Measurements from ENCODE around the gene RBM10. TPM values are rescaled to one million over a fixed set of nuclear protein-coding genes. Genes with fewer than 3 reads are reported as not detected.
"Not testable (repeated sequence)": the region's sequence is repeated elsewhere in the genome, so short reads cannot be mapped to it uniquely, and the experiment has no call there.

RBM10 gene
- total RNA-seq, 4 donors from 2014 or later = 25.3 to 38.4 (median 29.8) TPM

GRCh38 chrX:47133493-47133892 is 11.5 kb upstream of the RBM10 start:
- H3K4me3 ChIP-seq = no peak overlapping the region
- intact Hi-C loops (cut with DNase I) = loop anchor here (5.0 kb wide), 1 partner anchor 51 kb away; no protein-coding TSS in a partner anchor
- H3K27ac ChIP-seq (replicated peaks in 1 of 4) = no peak overlapping the region
- TF ChIP-seq POLR2AphosphoS5 (IDR thresholded peaks at IDR 0.05) = no peak
- no peak for TF ChIP-seq EP300 (IDR thresholded peaks at IDR 0.05)
- no peak for TF ChIP-seq POLR2A (IDR thresholded peaks at IDR 0.05; ENCODE audit: low read depth)
- TF ChIP-seq CTCF (IDR thresholded peaks at IDR 0.05) = no peak
- peaks cover 2 to 13% (median 8%) of the 10 kb centered on the region in 4 donors for H3K4me1 ChIP-seq
- H3K36me3 ChIP-seq = no peaks in the 10 kb centered on the region
- no peak for DNase-seq (ENCODE audit: extremely low spot score)
- no peaks in the 10 kb centered on the region for H3K27me3 ChIP-seq
- H3K9me3 ChIP-seq = no peaks in the 10 kb centered on the region
- WGBS = 74% methylated on average over 5 of the region's 5 CpGs

- WGBS = 73% methylated on average over 5 of the region's 5 CpGs
- intact Hi-C loops (cut with DNase I); H3K27ac ChIP-seq (replicated peaks in 1 of 4); DNase-seq (ENCODE audit: extremely low spot score); H3K9me3 ChIP-seq; H3K4me1 ChIP-seq; H3K36me3 ChIP-seq; H3K27me3 ChIP-seq; H3K4me3 ChIP-seq: not testable (repeated sequence)
Measured at GRCh38 chrX:47135650-47136049, 9.4 kb upstream of the RBM10 start.

- Histone ChIP-seq H3K36me3 (peaks cover 0 to 23% (median 17%) of the 10 kb centered on the region in 4 donors), H3K4me1 (peaks cover 0 to 7% (median 2%) of the 10 kb centered on the region in 4 donors), H3K4me3 (no peak overlapping the region), H3K9me3 (no peaks in the 10 kb centered on the region), H3K27ac (replicated peaks in 1 of 4) (no peak overlapping the region), H3K27me3 (no peaks in the 10 kb centered on the region)
- intact Hi-C loops (cut with DNase I) = no loop called here
- WGBS = 75% methylated on average over 6 of the region's 6 CpGs
- TF ChIP-seq CTCF (IDR thresholded peaks at IDR 0.05) (no peak), POLR2A (IDR thresholded peaks at IDR 0.05; ENCODE audit: low read depth) (no peak), EP300 (IDR thresholded peaks at IDR 0.05) (no peak), POLR2AphosphoS5 (IDR thresholded peaks at IDR 0.05) (no peak)
- DNase-seq (ENCODE audit: extremely low spot score) = no peak
Measured at GRCh38 chrX:47138171-47138570, 6.8 kb upstream of the RBM10 start.

- peaks cover 4 to 35% (median 30%) of the 10 kb centered on the region in 4 donors for H3K4me1 ChIP-seq
- DNase-seq (ENCODE audit: extremely low spot score) = no peak
- TF ChIP-seq POLR2A (IDR thresholded peaks at IDR 0.05; ENCODE audit: low read depth) (no peak), EP300 (IDR thresholded peaks at IDR 0.05) (no peak), CTCF (IDR thresholded peaks at IDR 0.05) (no peak), POLR2AphosphoS5 (IDR thresholded peaks at IDR 0.05) (no peak)
- intact Hi-C loops (cut with DNase I) = no loop called here
- H3K4me3 ChIP-seq = peak overlapping the region; percentile 67 to 83 (median 72)
- H3K27me3 ChIP-seq = no peaks in the 10 kb centered on the region
- WGBS = 46% methylated on average over 46 of the region's 46 CpGs
- no peaks in the 10 kb centered on the region for H3K9me3 ChIP-seq
- peak overlapping the region; percentile 88 to 94 (median 94) for H3K27ac ChIP-seq (replicated peaks in 1 of 4)
- H3K36me3 ChIP-seq = peaks cover 0 to 23% (median 17%) of the 10 kb centered on the region in 4 donors
Measured at GRCh38 chrX:47143894-47144625, 961 bp upstream of the RBM10 start.

GRCh38 chrX:47145395-47146120 is 537 bp downstream of the RBM10 start:
- H3K36me3 ChIP-seq = peaks cover 0 to 22% (median 10%) of the 10 kb centered on the region in 4 donors
- peak overlapping the region; percentile 67 to 83 (median 72) for H3K4me3 ChIP-seq
- DNase-seq (ENCODE audit: extremely low spot score) = no peak
- intact Hi-C loops (cut with DNase I) = no loop called here
- H3K27ac ChIP-seq (replicated peaks in 1 of 4) = peak overlapping the region; percentile 88 to 94 (median 94)
- TF ChIP-seq POLR2A (IDR thresholded peaks at IDR 0.05; ENCODE audit: low read depth) (no peak), EP300 (IDR thresholded peaks at IDR 0.05) (no peak), POLR2AphosphoS5 (IDR thresholded peaks at IDR 0.05) (no peak), CTCF (IDR thresholded peaks at IDR 0.05) (no peak)
- H3K9me3 ChIP-seq = no peaks in the 10 kb centered on the region
- peaks cover 4 to 39% (median 32%) of the 10 kb centered on the region in 4 donors for H3K4me1 ChIP-seq
- WGBS = 44% methylated on average over 35 of the region's 39 CpGs
- no peaks in the 10 kb centered on the region for H3K27me3 ChIP-seq
